DOHH2 (cell line): Measurements from ENCODE around the gene ZNF785.
A peak's percentile ranks its signal among the peaks of the same experiment; 100 is the strongest.

Experiments
- H3F3A ChIP-seq: fragments of 200-600 bp; sonication (generic), shearing (Covaris generic); 2 replicates; pipeline ENCODE4 v1.6.0; 2016; ENCODE audit warnings: antibody characterized with exemption, mild to moderate bottlenecking; ENCODE audit not compliant: control insufficient read depth, insufficient read depth
- H3K27ac ChIP-seq: fragments of 200-600 bp; sonication (generic); 2 replicates; pipeline ENCODE4 v1.5.1; 2014; ENCODE audit warnings: low read depth, mild to moderate bottlenecking, low read length, moderate library complexity
- H3K27me3 ChIP-seq: fragments of 200-600 bp; sonication (generic); 2 replicates; pipeline ENCODE4 v1.6.1; 2014; ENCODE audit warnings: mild to moderate bottlenecking, low read length, mixed read lengths; ENCODE audit not compliant: control insufficient read depth
- H3K36me3 ChIP-seq: fragments of 200-600 bp; sonication (generic); 2 replicates; pipeline ENCODE4 v1.6.1; 2014; ENCODE audit warnings: mild to moderate bottlenecking, low read length, moderate library complexity, mixed read lengths; ENCODE audit not compliant: control insufficient read depth
- H3K4me1 ChIP-seq: fragments of 200-600 bp; sonication (generic); 2 replicates; pipeline ENCODE4 v1.6.1; 2014; ENCODE audit warnings: mild to moderate bottlenecking, low read length, mixed read lengths; ENCODE audit not compliant: control insufficient read depth
- H3K4me2 ChIP-seq: fragments of 200-600 bp; sonication (generic); 2 replicates; pipeline ENCODE4 v1.6.0; 2014; ENCODE audit warnings: mild to moderate bottlenecking, low read length, moderate library complexity
- H3K4me3 ChIP-seq: fragments of 200-600 bp; sonication (generic); 2 replicates; pipeline ENCODE4 v1.5.1; 2014; ENCODE audit warnings: mild to moderate bottlenecking, low read length, mixed read lengths
- H3K79me2 ChIP-seq: fragments of 200-600 bp; sonication (generic); 2 replicates; pipeline ENCODE4 v1.6.1; 2014; ENCODE audit warnings: mild to moderate bottlenecking, low read length, mixed read lengths; ENCODE audit not compliant: control insufficient read depth
- H3K9me2 ChIP-seq: fragments of 200-600 bp; sonication (generic); replicated peaks from 2 replicates; pipeline ENCODE4 v1.6.1; 2014; ENCODE audit warnings: mild to moderate bottlenecking, low read length, mixed read lengths; ENCODE audit not compliant: control insufficient read depth
- H3K9me3 ChIP-seq: fragments of 200-600 bp; sonication (generic); 2 replicates; pipeline ENCODE4 v1.6.1; 2014; ENCODE audit warnings: antibody characterized with exemption, low read length, mixed read lengths; ENCODE audit not compliant: control insufficient read depth, insufficient read depth
- H4K20me1 ChIP-seq: fragments of 200-600 bp; sonication (generic); 2 replicates; pipeline ENCODE4 v1.6.0; 2014; ENCODE audit warnings: low read depth, mild to moderate bottlenecking, antibody characterized with exemption, low read length, moderate library complexity; ENCODE audit not compliant: control insufficient read depth, insufficient read depth
- EZH2phosphoT487 ChIP-seq: fragments of 200-600 bp; sonication (generic); IDR thresholded peaks from 2 replicates; pipeline ENCODE4 v1.6.1; 2017; ENCODE audit warnings: borderline replicate concordance, mild to moderate bottlenecking, antibody characterized with exemption, low read length, moderate library complexity, mixed read lengths
- TF ChIP-seq, protein P1 (sequence below): fragments of 200-600 bp; sonication (generic); IDR thresholded peaks from one replicate; pipeline ENCODE4 v1.5.1; 2014; ENCODE audit warnings: antibody characterized with exemption, mild to moderate bottlenecking, low read depth, low read length; ENCODE audit not compliant: poor library complexity, severe bottlenecking

Gene ZNF785

DNA sequence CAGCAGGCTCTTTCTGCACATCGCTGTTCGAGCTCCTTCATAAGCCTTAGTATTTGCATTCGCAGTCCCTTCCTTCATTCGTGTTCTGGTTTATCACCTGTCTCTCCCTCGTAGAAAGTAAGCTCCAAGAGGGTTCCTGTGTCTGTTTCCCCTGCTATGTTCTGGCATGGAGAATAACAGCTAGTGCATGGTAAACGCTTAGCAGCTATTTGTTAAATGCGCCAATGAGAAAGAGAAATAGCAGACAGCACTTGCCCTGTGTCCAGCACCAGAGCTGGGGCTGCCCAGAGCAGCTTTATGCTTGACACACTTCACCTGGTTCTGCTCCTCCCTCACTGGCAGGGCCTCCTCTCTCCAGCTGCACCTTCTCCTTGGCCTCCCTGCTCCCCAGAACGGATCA, 19.5 kb downstream of the ZNF785 start:
- Histone ChIP-seq H3F3A (peaks cover 6% of the 10 kb centered on the region), H3K79me2 (peaks cover 6% of the 10 kb centered on the region), H3K27ac (no peak overlapping the region), H4K20me1 (no peaks in the 10 kb centered on the region), H3K9me3 (no peaks in the 10 kb centered on the region), H3K4me3 (no peak overlapping the region), H3K9me2 (no peaks in the 10 kb centered on the region), H3K4me1 (peaks cover 47% of the 10 kb centered on the region), H3K36me3 (peaks cover 3% of the 10 kb centered on the region; the same call in 1 of the 2 replicates), H3K27me3 (no peaks in the 10 kb centered on the region), H3K4me2 (no peak overlapping the region)
- TF ChIP-seq, protein P1, sequence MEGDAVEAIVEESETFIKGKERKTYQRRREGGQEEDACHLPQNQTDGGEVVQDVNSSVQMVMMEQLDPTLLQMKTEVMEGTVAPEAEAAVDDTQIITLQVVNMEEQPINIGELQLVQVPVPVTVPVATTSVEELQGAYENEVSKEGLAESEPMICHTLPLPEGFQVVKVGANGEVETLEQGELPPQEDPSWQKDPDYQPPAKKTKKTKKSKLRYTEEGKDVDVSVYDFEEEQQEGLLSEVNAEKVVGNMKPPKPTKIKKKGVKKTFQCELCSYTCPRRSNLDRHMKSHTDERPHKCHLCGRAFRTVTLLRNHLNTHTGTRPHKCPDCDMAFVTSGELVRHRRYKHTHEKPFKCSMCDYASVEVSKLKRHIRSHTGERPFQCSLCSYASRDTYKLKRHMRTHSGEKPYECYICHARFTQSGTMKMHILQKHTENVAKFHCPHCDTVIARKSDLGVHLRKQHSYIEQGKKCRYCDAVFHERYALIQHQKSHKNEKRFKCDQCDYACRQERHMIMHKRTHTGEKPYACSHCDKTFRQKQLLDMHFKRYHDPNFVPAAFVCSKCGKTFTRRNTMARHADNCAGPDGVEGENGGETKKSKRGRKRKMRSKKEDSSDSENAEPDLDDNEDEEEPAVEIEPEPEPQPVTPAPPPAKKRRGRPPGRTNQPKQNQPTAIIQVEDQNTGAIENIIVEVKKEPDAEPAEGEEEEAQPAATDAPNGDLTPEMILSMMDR: no peak

DNA sequence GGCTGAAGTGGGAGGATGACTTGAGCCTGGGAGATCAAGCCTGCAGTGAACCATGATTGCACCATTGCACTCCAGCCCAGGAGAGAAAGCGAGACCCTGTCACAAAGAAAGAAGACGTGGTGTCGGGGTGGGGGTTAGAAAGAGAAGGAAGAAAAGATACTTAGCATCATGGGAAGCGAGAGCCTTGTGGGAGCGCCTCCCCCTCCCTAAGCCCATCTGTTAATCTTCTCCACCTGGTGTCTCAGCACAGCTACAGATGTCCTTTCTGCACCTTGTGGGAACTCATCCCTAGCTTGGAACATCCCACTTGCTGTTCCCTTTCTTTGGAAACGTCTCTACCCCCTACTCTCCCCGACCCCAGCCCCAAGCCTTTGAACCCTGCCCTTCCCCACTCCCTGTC, 20.0 kb downstream of the ZNF785 start:
- Histone ChIP-seq H3K36me3 (peaks cover 3% of the 10 kb centered on the region; the same call in 1 of the 2 replicates), H3K79me2 (peaks cover 2% of the 10 kb centered on the region; the same call in 1 of the 2 replicates), H3F3A (peaks cover 6% of the 10 kb centered on the region), H3K9me3 (no peaks in the 10 kb centered on the region), H3K9me2 (no peaks in the 10 kb centered on the region), H3K4me1 (peaks cover 43% of the 10 kb centered on the region), H3K27me3 (no peaks in the 10 kb centered on the region), H3K27ac (no peak overlapping the region), H3K4me2 (no peak overlapping the region), H3K4me3 (no peak overlapping the region), H4K20me1 (no peaks in the 10 kb centered on the region)
- TF ChIP-seq, protein P1: no peak
- no peak for TF ChIP-seq EZH2phosphoT487

GRCh38 chr16:30562021-30562420, 23.5 kb downstream of the ZNF785 start:
- Histone ChIP-seq H3K36me3 (peaks cover 3% of the 10 kb centered on the region; the same call in 1 of the 2 replicates), H3K27ac (no peak overlapping the region), H3K4me2 (peak overlapping the region; percentile 46), H3K9me3 (no peaks in the 10 kb centered on the region), H3K4me3 (peak overlapping the region; percentile 56; the same call in 1 of the 2 replicates), H3K79me2 (peaks cover 11% of the 10 kb centered on the region), H3F3A (0 out of 2 replicates have a peak, but pooled peaks cover 6% of the 10 kb centered on the region), H4K20me1 (no peaks in the 10 kb centered on the region), H3K9me2 (no peaks in the 10 kb centered on the region), H3K4me1 (peaks cover 20% of the 10 kb centered on the region), H3K27me3 (no peaks in the 10 kb centered on the region)
- TF ChIP-seq, protein P1: no peak
- no peak for TF ChIP-seq EZH2phosphoT487
